GM18520 (cell line): ENCODE measurements around the gene CEP170B.
"Not testable (repeated sequence)": the region's sequence is repeated elsewhere in the genome, so short reads cannot be mapped to it uniquely, and the experiment has no call there.

Experiments used
- ATAC-seq: cut with Tn5 transposase; IDR thresholded peaks from one replicate; pipeline ENCODE4 v1.9.1; 2021; ENCODE audit not compliant: unreplicated experiment

The CEP170B gene

GRCh38 chr14:104843442-104844305, 21.4 kb upstream of the CEP170B start:
- ATAC-seq: no peak

- no peak for ATAC-seq
Observed at GRCh38 chr14:104844306-104845032, 20.6 kb upstream of the CEP170B start.

GRCh38 chr14:104845033-104845666, 19.9 kb upstream of the CEP170B start:
- no peak for ATAC-seq

- ATAC-seq: no peak
Observed at GRCh38 chr14:104845834-104846441, 19.1 kb upstream of the CEP170B start.

- ATAC-seq: no peak
Observed at GRCh38 chr14:104852280-104852663, 12.8 kb upstream of the CEP170B start.

GRCh38 chr14:104855532-104856090, 9.5 kb upstream of the CEP170B start:
- no peak for ATAC-seq

- ATAC-seq: no peak
Observed at GRCh38 chr14:104856157-104856868, 8.8 kb upstream of the CEP170B start.

GRCh38 chr14:104856869-104857860, 7.9 kb upstream of the CEP170B start:
- ATAC-seq: no peak

- not testable (repeated sequence) for ATAC-seq
Observed at GRCh38 chr14:104857931-104858330, 7.1 kb upstream of the CEP170B start.

GRCh38 chr14:104858811-104859426, 6.1 kb upstream of the CEP170B start:
- no peak for ATAC-seq

GRCh38 chr14:104859900-104860299, 5.2 kb upstream of the CEP170B start:
- no peak for ATAC-seq

- ATAC-seq: no peak
Observed at GRCh38 chr14:104860414-104860813, 4.7 kb upstream of the CEP170B start.

- ATAC-seq: no peak
Observed at GRCh38 chr14:104863131-104863862, 1.8 kb upstream of the CEP170B start.

GRCh38 chr14:104863923-104864266, 1.2 kb upstream of the CEP170B start:
- ATAC-seq: no peak

GRCh38 chr14:104864267-104865080, 594 bp upstream of the CEP170B start:
- no peak for ATAC-seq

GRCh38 chr14:104865631-104866441, 768 bp downstream of the CEP170B start:
- ATAC-seq: no peak
